Endothelial cell of umbilical vein (primary cell): Measurements from ENCODE around the gene PCDHGB4. TPM values are rescaled to one million over a fixed set of nuclear protein-coding genes. Genes with fewer than 3 reads are reported as not detected.

Source experiments
- BruUV-seq: library from RNA; stranded (reverse); fragments of 400-500 nt; replicated peaks from 2 replicates; lab custom pipeline; 2021; lab: Mats Ljungman, UMichigan
- CTCF ChIA-PET: fragments of 300-600, 350-600 bp; sonication (Branson Sonifier 250); formaldehyde crosslinking; loops from one replicate; lab custom pipeline; 2021; ENCODE audit warnings: antibody characterized with exemption, inconsistent platforms; lab: Charles Lee
- POLR2A ChIA-PET: fragments of 300-600, 350-600 bp; sonication (Branson Sonifier 250); formaldehyde crosslinking; loops from one replicate; lab custom pipeline; 2021; ENCODE audit warnings: antibody characterized with exemption, inconsistent platforms; lab: Charles Lee
- DNase-seq: peaks from one replicate; pipeline ENCODE4 v3.0.0-alpha.2; 2011; ENCODE audit warnings: low read depth, low spot score
- FAIRE-seq: peaks from 2 replicates; lab custom pipeline; 2011; peaks lifted over from hg19 to GRCh38; lab: Jason Lieb, UNC
- H2AFZ ChIP-seq: 2 replicates; pipeline ENCODE4 v1.6.0; 2012; ENCODE audit warnings: low read depth, low read length, control low read depth, inconsistent platforms
- H3K27ac ChIP-seq: 2 replicates; pipeline ENCODE4 v1.5.1; 2011; ENCODE audit warnings: low read depth, mild to moderate bottlenecking, control low read depth, low read length, moderate library complexity; ENCODE audit not compliant: insufficient read depth
- H3K27me3 ChIP-seq, 2 experiments: 2 replicates each; pipeline versions ENCODE4 v1.6.0 to v1.6.1; 2011; ENCODE audit warnings: low read length in 2 of 2, mixed read lengths in 1 of 2; ENCODE audit not compliant: control insufficient read depth in 2 of 2, insufficient read depth in 2 of 2
- H3K36me3 ChIP-seq, 2 experiments: 2 replicates in 1 of 2; 3 replicates in 1 of 2; pipeline ENCODE4 v1.5.1; 2011; ENCODE audit warnings: low read length in 2 of 2, mild to moderate bottlenecking in 1 of 2, moderate library complexity in 1 of 2; ENCODE audit not compliant: control insufficient read depth in 2 of 2, insufficient read depth in 2 of 2; ENCODE audit errors: extremely low read depth in 1 of 2
- H3K4me1 ChIP-seq: 3 replicates; pipeline ENCODE4 v1.5.1; 2011; ENCODE audit warnings: mild to moderate bottlenecking, low read length; ENCODE audit not compliant: control insufficient read depth, insufficient read depth; ENCODE audit errors: extremely low read depth
- H3K4me2 ChIP-seq: 2 replicates; pipeline ENCODE4 v1.6.1; 2011; ENCODE audit warnings: low read length, control low read depth, mixed read lengths; ENCODE audit not compliant: insufficient read depth
- H3K4me3 ChIP-seq, 3 experiments: fragments of 200-600 bp in 1 of 3; sonication (generic), shearing (Covaris generic) in 1 of 3; replicated peaks in 1 of 3; 2 replicates each; pipeline ENCODE4 v1.5.1; 2011 to 2016; ENCODE audit warnings: control low read depth in 3 of 3, low read length in 3 of 3, mild to moderate bottlenecking in 2 of 3, inconsistent platforms in 1 of 3, low read depth in 1 of 3, moderate library complexity in 1 of 3; ENCODE audit not compliant: insufficient read depth in 1 of 3
- H3K79me2 ChIP-seq: 2 replicates; pipeline ENCODE4 v1.6.0; 2012; ENCODE audit warnings: low read length, inconsistent platforms; ENCODE audit not compliant: control insufficient read depth, insufficient read depth
- H3K9ac ChIP-seq: replicated peaks from 2 replicates; pipeline ENCODE3; 2011; ENCODE audit warnings: low read length, control low read depth; ENCODE audit not compliant: insufficient read depth; ENCODE audit errors: extremely low read depth
- H3K9me1 ChIP-seq: replicated peaks from 3 replicates; pipeline ENCODE4 v1.6.0; 2011; ENCODE audit warnings: mild to moderate bottlenecking, low read length; ENCODE audit not compliant: control insufficient read depth, insufficient read depth; ENCODE audit errors: extremely low read depth
- H3K9me3 ChIP-seq: replicated peaks from 2 replicates; pipeline ENCODE4 v1.5.1; 2012; ENCODE audit warnings: low read length, inconsistent platforms; ENCODE audit not compliant: control insufficient read depth, insufficient read depth
- H4K20me1 ChIP-seq: replicated peaks from 2 replicates; pipeline ENCODE3; 2011; ENCODE audit warnings: mild to moderate bottlenecking, low read length; ENCODE audit not compliant: control insufficient read depth, insufficient read depth; ENCODE audit errors: extremely low read depth
- CTCF ChIP-seq, 2 donors: IDR thresholded peaks; 1 replicate in 1 of 2; 2 replicates in 1 of 2; pipeline ENCODE4 v1.5.1; 2011; ENCODE audit warnings: low read length in 2 of 2, mild to moderate bottlenecking in 2 of 2, moderate library complexity in 2 of 2, control low read depth in 1 of 2, inconsistent platforms in 1 of 2, low read depth in 1 of 2; ENCODE audit not compliant: insufficient read depth in 1 of 2; ENCODE audit errors: extremely low read depth in 1 of 2
- EZH2 ChIP-seq: IDR thresholded peaks from 2 replicates; pipeline ENCODE4 v1.6.1; 2012; ENCODE audit warnings: borderline replicate concordance, low read depth, mild to moderate bottlenecking, moderate library complexity, low read length, inconsistent platforms; ENCODE audit not compliant: severe bottlenecking
- FOS ChIP-seq: IDR thresholded peaks from 2 replicates; pipeline ENCODE4 v1.6.1; 2011; ENCODE audit warnings: mild to moderate bottlenecking, low read length, moderate library complexity, borderline replicate concordance; ENCODE audit not compliant: insufficient read depth
- GATA2 ChIP-seq: IDR thresholded peaks from 2 replicates; pipeline ENCODE4 v1.7.0; 2011; ENCODE audit warnings: low read depth, mild to moderate bottlenecking, moderate library complexity, mixed read lengths, low read length; ENCODE audit not compliant: insufficient read length, insufficient read depth
- JUN ChIP-seq: IDR thresholded peaks from 2 replicates; pipeline ENCODE4 v1.6.1; 2011; ENCODE audit warnings: borderline replicate concordance, low read depth; ENCODE audit not compliant: insufficient read length, insufficient read depth
- MAX ChIP-seq: IDR thresholded peaks from 2 replicates; pipeline ENCODE4 v1.6.1; 2011; ENCODE audit not compliant: insufficient read depth, insufficient read length
- MYC ChIP-seq: IDR thresholded peaks from one replicate; pipeline ENCODE4 v1.6.1; 2011; ENCODE audit warnings: mild to moderate bottlenecking, low read depth, low read length
- POLR2A ChIP-seq: IDR thresholded peaks from 2 replicates; pipeline ENCODE4 v1.6.1; 2012; ENCODE audit warnings: low read depth, mild to moderate bottlenecking, control low read depth, low read length
- POLR2AphosphoS5 ChIP-seq: IDR thresholded peaks from 2 replicates; pipeline ENCODE4 v1.6.1; 2012; ENCODE audit warnings: low read depth, mild to moderate bottlenecking, control low read depth, low read length, moderate library complexity; ENCODE audit not compliant: insufficient read depth
- dilution Hi-C: fragments of 300-500 bp; cut with MboI; formaldehyde crosslinking; loops from one replicate; pipeline ENCODE4 v1.15.0; 2019; ENCODE audit warnings: low sequenced_read_pairs; ENCODE audit not compliant: extremely low pct_ligation_motif_present
- intact Hi-C: fragments of 100-400 bp; cut with micrococcal nuclease; formaldehyde crosslinking; loops from one replicate; pipeline ENCODE4 v1.10.0; 2022
- polyA plus RNA-seq, 4 experiments: library from polyadenylated mRNA; depleted of rRNA in 3 of 4; stranded (reverse) in 3 of 4; unstranded in 1 of 4; fragments of >200 nt; gene quantifications; 2 replicates each; pipeline versions ENCODE4 v1.2.1 to v1.2.3, GENCODE V29; 2011 to 2012; ENCODE audit warnings: missing spikeins in 1 of 4
- total RNA-seq: library from RNA; stranded (reverse); gene quantifications from 2 replicates; pipeline ENCODE4 v1.2.3, GENCODE V29; 2021

PCDHGB4 gene
- total and polyA plus RNA-seq, 2 donors (not counting 3 experiments of a cell fraction or from before 2014, with no cell fraction given) = 6.5 to 6.9 TPM

GRCh38 chr5:141422742-141423291 lies 35.3 kb downstream of the PCDHGB4 start:
- ChIA-PET POLR2A (no interaction called here), CTCF (interaction anchor here (2.0 to 3.8 kb wide), 5 partner anchors 8 to 102 kb away, joined by 8 to 149 read pairs (median 10); partner anchors contain the start of genes PCDHGA10, PCDHGA12 and PCDHGB4)
- dilution Hi-C loops (no loop called here), intact Hi-C loops (loop anchor here (5.0 kb wide), 1 partner anchor 51 kb away; the partner anchor contains the start of genes PCDHGA6 and PCDHGB3)
- DNase-seq = no peak
- no peak for FAIRE-seq
- Histone ChIP-seq H3K4me3 (no peak overlapping the region), H3K4me2 (no peak overlapping the region), H3K27ac (no peak overlapping the region), H3K27me3 (peaks cover 46 to 94% of the 10 kb centered on the region in 2 experiments), H3K9me1 (no peaks in the 10 kb centered on the region), H3K9me3 (peaks cover 8% of the 10 kb centered on the region), H3K36me3 (no peaks in the 10 kb centered on the region), H3K4me1 (peaks cover 14% of the 10 kb centered on the region), H4K20me1 (no peaks in the 10 kb centered on the region), H3K9ac (no peak overlapping the region), H3K79me2 (no peaks in the 10 kb centered on the region), H2AFZ (no peak overlapping the region)
- no TSS peak for BruUV-seq
- TF ChIP-seq GATA2 (no peak), POLR2A (no peak), JUN (no peak), FOS (no peak), POLR2AphosphoS5 (no peak), CTCF (IDR thresholded peaks at IDR 0.05; ENCODE audit: extremely low read depth in 1 of 2, insufficient read depth in 1 of 2, low read depth in 1 of 2, low read length in 2 of 2) (no peak), EZH2 (no peak), MAX (no peak), MYC (no peak)
